NCI-H526 (cell line): Measurements from ENCODE around the gene NAV2.

ENCODE experiments used
- DNase-seq, 2 experiments: peaks; one replicate each; lab custom pipeline; 2025; lab: John Stamatoyannopoulos, UW

NAV2 gene

DNA sequence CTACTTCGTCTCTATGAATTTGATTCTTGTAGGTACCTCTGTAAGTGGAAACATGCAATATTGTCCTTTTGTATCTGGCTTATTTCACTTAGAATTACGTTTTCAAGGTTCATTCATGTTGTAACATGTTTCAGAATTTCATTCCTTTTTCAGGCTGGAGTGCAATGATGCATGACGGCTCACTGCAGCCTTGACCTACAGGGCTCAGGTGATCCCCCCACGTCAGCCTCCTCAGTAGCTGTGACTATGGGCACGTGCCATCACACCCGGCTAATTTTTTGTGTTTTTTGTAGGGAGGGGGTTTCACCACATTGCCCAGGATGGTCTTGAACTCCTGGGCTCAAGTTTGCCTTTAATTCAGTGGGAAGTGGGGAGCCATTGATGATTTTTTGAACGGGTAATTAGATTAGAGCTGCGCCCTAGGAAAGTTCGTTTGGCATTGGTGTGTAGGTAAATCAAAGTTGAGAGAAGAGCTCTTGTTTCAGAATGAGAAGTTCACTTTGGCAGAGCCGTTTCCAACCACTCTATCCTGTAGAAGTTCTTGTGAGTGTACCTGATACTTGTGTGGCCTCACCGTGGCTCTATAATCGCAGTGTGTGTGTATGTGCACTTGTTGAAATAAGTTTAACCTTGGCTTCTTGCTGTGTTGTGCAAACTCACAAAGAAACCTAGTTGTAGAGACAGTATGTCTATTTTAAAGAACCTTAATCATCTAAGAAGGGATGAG, 115.9 kb downstream of the NAV2 start:
- DNase-seq = peak in 1 of 2 experiments; percentile 11

DNA sequence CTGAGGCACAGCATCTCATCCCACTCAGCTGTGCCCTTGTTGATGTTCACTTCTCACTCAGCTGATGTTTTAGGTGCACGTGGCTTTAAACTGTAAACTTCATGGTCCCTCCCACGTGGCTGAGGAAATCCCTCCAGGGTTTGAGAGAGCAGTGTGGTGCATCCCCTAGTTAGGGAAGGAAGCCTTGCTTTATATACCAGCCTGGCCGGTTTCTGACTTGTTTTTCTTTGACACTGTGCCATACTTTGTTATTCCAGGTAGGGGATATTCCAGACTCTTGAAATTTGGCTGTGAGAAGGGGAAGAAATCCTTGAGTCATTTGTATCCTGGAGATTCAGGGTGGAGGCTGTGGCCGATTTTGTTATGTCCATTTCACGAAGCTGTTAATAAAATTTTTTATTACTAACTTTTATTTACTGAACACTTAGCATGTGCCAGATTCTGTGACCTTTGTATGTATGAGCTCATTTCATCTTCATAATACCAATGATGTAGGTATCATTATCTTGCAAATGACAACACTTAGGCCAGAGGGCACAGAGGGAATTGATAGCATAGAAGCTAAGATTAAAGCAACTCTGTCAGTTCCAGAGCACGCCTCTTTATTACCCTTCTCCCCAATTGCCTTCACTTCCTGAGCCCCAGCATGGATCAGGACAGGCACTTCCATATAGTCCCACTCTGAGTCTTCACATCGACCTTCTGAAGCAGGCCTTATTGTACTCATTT, 116.6 kb downstream of the NAV2 start:
- DNase-seq = no peak

DNA sequence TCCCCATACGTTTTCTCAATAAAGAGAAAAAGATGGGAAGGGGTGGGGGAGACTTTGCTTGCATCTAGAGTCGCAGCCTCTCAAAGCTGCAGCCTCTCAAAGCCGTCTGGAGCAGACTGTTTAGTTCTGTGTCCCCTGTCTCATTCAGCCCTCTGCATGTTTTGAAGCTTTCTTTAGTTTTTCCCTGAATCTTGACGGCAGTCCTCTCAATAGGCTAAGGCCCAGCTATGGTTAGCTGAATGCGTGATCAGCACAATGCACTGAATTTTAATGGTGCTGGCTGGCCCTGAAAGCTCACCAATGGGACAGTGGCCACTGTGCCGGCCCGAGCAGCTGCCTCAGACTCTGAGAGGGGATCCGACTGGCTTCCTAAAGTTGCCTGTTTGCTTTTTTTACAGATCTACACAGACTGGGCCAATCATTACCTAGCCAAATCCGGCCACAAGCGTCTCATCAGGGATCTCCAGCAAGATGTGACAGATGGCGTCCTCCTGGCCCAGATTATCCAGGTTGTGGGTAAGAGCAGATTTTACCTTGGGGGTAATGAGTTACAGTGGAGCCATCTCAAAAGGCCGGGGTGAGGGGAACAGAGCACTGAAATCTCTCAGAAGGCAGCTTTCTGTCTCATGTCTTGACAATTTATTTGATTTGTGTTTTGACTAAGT, 119.6 kb downstream of the NAV2 start:
- no peak for DNase-seq

DNA sequence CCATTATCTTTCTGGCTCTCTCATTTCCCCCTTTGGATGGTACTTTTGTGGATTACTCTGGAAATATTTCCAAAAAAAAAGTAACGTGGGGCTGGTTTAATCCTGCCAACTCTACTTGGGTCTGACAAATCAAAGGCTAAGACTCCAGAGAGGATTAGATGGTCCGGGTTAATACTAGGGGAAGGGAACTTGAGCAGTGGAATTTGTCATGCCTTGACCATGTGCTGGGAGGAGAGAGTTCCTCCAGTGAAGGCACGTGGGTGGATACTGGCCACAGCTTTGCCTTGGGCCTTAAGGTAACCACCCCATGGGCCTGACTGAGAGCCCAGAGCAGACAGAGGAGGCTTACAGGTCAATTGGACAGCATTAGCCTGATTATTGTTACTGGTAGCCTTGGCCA, 120.3 kb downstream of the NAV2 start:
- no peak for DNase-seq

DNA sequence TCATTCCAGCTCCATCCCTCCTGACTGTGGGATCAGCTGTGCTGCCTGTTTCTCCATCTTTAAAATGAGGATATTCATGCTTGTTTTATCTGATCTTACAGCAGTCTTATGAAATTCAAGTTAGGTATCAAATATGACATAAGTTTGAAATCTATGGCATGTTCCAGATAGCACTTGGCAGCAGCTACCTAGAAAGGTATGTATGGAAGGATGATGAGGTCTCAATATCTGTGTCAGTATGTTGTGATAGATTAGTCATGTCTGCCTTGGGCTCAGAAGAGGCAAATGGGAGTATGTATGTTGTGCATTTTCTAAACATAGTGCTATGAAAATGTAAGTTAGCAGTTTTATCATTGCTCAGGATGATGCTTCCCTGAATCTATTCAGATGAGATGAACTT, 122.1 kb downstream of the NAV2 start:
- DNase-seq = no peak

DNA sequence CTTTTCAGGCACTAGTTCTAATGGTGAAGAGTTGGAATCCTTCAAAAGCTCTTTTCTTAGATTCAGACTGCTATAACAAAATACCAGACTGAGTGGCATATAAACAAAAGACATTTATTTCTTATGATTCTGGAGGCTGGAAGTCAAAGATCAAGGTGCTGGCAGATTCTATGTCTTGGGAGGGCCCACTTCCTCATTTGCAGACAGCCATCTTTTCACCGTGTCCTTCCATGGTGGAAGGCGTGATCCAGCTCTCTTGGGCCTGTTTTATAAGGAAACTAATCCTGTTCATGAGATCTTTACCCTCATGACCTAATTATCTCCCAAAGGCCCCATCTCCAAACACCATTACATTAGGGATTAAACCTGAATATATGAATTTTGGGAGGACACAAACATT, 124.0 kb downstream of the NAV2 start:
- no peak for DNase-seq

DNA sequence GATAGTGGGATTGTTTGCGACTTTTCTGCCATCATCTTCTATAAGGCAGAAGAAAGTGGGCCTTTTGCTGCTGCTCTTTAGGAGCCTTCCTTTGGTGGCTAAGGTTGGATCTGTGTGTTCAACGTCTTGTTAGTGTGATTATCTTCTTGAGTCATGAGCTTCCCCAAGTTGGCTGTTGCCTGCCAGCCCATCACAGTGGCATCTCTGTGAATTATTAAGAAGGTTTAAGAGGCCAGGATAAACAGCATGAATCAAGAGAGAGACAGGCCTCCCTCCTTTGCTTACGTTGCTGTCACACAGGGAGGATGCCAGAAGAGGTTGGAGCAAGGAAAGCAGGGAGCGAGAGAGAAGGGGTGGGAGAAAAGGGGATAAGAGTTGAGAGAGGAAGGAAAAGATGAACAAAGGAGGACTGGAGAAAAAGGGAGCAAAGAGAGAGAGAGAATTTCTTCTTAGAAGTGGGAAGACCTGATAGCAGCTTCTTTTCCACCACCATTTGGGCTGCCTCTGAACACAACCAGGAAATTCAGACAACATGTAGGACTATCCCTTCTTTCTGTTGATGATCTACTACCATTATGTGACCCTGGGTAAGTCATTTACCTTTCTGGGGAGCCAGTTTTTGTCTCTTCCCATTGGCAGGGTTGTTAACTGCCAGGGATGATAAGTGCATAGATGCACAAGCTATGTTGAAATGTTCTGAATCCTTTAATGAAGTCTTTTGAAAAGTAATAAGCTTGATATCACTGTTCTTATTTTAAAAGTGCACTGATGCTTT, 126.5 kb downstream of the NAV2 start:
- no peak for DNase-seq

DNA sequence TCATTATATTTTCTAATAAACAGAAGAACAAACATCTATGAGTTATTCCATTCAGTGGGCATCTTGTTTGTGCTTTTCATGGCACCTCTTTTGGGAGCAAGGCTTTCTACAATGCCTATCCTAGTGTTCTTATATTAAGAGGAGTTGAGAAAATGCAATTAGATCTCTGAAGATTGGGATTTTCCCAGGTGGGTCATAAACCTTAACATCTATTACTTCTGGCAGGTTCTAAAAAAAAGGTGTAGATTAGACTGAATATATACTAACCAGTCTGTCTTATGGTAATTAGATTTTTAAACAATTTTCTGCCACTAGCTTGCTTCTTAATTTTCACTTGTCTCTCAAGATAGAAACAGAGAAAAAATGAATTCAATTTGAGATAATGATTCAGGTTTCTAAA, 128.3 kb downstream of the NAV2 start:
- DNase-seq = no peak

DNA sequence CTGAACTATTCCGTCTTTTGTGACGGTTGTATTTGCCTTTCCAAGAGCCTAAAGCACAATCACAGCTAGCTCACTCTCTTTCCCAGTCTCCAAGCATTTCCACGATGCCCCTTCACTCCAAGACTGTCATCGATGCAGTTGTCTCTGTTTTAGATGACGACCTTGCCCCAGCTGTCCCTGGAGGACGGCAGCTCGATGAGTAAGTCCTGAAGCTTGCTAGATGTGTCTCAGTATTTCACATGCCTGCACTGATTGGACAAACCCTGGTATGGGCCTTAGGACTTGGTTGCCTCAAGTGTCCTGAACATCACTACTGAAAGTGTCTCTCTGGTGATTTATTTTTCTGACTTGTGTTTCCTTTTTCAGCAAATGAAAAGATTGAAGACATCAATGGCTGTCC, 129.9 kb downstream of the NAV2 start:
- DNase-seq = no peak

DNA sequence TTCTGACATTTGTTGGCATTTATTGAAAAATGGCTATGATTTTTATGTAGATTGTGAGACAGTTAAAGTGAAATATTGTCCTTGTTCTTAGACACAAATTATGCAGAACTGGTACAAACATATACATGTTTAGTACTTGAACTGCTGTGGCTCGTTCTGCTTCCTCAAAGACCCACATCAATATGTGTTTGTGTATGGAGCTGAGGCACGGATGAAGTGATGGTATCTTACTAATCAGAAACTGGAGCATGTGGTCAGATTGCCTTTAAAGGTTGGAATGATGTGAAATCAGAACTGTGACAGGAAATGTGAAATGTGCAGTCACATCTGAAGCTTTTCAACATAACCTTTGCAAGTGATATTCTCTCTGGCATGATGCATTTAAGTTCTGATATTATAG, 130.4 kb downstream of the NAV2 start:
- DNase-seq = no peak

DNA sequence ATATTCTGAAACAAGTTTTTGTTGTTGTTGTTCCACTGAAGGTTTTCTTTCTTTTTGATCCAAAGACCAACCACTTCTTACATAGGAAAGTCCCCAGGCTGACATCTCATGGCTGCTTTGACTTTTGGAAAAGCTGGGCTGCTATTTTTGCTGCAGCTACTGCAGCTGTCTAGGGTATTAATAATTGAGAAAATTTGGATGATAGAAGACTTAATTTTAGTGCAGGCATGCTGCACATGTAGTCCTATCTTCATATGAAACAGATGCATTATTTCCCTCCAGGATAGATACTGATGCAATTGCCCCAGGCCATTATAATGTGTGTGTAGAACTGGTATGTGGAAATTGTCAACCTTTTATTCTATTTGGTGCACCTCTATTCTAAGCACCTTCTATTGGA, 131.4 kb downstream of the NAV2 start:
- DNase-seq = peak; percentile 82 to 85

DNA sequence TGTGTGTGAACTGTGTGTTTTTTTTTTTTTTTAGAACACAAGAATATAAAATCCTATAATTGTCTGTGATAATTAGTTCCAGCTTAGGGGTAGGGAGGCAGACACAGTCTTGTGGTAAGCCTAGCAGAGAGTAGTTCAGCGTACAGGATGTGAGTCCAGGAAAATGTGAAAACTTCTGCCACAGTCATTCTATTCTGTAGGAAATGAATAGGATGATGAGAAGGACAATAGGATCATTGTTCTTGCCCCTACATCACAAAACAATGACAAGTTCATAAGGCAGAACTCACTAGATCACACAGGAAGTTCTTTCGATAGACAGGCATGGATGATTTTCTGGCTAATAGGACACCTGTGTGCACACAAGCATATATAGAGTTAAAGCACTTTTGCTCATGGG, 132.2 kb downstream of the NAV2 start:
- peak; percentile 90 to 93 for DNase-seq

DNA sequence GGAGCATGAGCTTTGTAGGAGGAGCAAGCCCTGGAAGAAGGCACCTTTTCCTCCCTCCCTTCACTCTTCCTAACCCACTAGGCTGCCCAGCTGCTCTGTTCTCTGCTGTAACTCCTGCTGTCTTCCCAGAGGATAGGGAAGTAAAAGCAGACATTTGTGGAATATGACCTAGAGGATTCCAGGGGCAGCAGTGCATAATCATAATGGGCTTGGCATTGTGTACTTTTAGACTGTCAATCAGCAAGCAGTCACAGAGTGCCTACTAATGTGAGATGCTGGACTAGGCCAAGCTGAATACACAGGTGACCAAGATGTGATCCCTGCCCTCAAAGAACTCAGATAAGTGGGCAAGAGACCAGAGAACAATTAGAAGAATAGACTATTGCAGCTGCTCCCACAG, 133.0 kb downstream of the NAV2 start:
- DNase-seq = peak in 1 of 2 experiments; percentile 24

DNA sequence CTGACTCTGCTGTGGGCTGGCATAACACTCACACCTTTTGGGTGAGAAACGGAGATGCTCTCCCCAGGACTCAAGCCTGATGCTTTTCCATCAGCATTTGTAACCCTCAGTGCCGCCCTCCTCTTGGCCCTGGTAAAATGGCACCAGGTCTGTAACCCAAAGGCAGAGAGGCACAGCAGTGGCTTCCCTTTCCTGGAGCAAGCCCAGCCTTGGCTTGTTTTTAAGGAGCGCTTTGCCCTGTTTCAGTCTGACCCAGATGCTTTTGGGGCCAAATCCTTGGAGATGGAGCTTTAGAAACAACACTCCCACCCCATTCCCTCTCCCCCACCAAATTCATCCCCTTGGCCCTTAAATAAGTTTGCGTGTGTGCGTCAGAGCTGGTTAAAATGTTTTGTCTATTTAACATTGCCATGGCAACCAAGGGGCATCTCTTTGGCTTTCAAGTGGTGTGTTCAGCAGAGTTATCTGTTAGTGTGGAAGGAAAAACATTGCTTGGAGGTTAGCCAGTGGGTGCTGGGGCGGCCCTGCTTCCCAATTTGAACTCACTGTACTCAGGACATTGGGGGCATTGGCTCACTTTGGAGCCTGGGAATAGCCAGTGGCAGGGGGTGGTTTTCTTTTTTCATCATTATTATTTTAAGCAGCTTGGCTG, 134.1 kb downstream of the NAV2 start:
- no peak for DNase-seq

DNA sequence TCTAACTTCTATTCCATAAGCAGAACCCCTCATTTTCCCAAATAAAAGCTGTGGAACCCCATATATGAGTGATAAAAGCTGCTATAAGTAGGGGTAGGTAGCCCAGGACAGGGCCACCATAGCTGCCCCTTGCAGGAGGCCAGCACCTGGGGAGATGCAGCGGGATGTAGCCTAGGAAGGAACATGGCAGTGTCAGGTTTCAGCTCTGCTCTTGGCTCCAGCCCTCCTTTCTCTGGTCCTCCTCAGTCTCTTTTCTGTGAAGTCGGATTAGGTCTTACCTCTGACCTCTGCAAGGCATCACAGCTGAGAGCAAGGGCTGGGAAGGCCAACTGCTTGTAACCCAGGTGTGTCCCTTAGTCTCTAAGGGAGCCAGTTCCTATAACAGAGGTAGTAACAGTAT, 135.6 kb downstream of the NAV2 start:
- no peak for DNase-seq

DNA sequence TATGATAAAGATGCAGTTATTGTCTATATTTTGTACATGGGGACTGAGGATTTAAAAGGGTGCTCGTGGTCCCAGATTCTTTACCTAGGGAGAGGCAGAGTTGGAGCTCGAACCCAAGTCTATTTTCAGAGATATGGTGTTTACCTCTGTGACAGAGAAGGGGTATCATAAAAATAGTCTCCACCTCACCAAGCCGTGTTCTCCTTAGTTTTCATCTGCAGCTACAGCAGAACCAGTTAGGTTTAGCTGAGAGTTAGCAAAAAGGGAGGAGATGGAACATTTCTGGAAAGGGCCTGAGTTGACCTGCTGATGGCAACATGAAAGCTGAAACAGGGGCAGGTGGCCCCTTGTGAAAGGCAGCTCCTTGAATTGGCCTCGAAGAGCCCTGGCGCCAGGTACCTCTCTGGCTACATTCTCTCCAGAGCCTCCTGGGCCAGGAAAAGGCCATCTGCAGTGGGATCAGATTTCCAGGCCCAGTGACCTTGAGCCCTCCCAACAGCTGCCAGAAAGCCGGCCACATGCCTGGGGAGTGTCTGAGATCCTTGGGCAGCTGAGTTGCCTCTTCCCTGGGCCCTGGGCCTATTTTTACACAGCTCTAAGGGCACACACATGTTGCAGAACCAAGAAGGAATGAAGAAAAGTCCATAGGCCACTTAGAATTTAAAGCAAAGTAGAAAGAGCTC, 136.6 kb downstream of the NAV2 start:
- no peak for DNase-seq

DNA sequence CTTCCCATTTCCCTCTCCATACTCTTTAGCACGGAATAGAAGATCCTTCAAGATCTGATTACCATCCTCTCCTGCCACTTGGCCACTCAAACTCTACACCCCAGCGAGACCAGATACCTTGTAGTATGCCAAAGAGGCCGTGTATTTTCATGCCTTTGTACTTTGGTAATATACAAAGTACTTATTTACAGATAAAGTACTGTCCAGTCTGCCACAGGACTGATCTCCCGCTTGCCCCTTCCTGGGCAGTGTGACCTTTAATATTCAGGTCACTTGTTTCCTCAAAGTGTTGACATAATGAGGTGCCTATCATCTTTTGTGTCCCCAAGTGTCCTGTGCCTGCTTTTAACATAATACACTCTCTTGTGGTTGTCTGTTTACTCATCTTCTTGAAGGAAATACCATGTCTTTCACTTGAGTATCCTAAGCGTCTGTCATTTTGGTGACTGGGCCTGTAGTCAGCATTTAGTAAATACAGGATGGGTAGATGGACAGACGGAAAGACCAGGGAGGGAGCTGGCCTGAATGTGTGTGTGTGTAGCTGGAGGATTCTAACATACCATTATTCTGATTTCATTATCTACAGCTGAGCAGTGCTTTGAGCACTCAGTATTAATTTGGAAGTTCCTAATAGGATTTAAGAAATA, 137.4 kb downstream of the NAV2 start:
- no peak for DNase-seq

DNA sequence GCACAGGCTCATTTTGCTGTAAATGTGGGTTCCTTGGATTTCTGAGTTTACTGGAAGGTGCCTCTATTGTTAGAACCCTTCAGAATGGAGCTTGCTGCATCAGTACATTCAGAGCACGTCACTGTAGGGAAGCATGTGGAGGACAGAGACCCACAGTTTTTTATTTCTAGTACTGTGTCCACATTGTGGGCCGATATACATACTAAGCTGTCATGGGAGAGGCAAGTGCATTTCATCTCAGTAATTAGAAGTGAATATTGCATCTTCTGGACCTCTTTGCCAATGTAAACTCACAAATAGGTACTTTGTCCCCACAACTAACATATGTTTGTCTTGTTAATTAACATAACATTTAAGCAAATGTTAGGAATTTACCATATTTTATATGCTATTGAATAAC, 139.7 kb downstream of the NAV2 start:
- no peak for DNase-seq

DNA sequence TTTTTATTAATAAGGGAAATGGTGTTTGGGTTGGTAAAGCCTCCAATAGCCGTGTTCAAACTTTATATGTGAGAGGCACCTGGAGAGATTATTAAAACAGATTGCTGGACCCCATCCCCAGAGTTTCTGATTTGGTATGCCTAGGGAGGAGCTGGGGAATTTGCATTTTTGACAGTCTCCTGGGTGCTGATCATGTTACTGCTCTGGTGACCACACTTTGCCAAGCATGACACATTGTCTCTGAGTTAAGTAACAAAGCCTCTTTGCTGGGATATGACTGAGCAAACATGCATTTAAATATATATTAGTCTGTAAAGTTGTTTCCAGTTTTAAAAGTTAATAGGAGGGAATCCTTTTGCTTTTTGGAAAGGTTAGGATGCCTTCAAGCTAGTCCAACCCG, 140.4 kb downstream of the NAV2 start:
- DNase-seq = peak; percentile 86 to 90

DNA sequence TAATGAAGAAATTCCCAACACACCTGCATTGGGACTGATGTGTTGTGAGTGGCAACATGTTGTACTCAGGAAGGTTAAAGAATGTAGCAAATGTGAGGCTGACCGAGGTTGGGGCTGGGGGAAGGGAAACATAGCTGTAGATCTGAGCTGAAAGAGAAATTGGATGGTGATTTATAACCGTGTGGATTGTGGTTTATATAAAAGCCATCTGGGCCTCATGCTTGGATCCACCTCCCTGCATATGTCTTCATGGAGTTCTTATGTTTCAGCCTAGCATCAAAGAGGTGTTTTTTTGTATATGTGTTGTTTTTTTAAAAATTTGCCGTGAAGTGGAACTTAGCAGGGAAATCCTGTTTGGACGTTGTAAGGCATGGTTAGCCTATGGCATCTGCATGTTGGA, 141.3 kb downstream of the NAV2 start:
- no peak for DNase-seq

DNA sequence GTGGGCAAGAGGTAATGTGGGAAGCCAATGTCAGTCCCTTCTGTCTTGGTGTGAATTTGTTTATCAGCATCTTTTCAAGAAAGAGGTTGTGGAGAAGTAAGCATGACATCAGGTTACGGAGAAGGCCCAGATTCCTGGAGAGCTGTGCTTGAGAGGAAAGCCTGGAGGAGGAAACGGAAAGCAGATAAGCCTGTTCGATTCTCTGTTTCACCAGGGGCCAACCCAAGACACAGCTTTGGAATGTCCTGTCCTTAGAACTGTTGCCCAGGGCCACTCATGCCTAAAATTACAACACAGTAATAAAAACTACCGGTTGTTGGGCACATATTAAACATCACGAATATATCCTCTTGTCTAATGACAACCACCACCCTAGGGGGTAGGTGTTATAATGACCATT, 148.5 kb downstream of the NAV2 start:
- no peak for DNase-seq
